Fibroblast of lung (primary cell): ENCODE results near the gene SRRM2.

Source experiments
- CTCF ChIP-seq, 2 donors: IDR thresholded peaks in 1 of 2; conservative IDR thresholded peaks in 1 of 2; 1 replicate in 1 of 2; 2 replicates in 1 of 2; pipeline ENCODE4 v1.5.1; 2011 to 2012; ENCODE audit warnings: low read length in 2 of 2, control low read depth in 1 of 2, inconsistent platforms in 1 of 2, low read depth in 1 of 2, mild to moderate bottlenecking in 1 of 2
- EZH2 ChIP-seq: IDR thresholded peaks from 2 replicates; pipeline ENCODE4 v1.5.1; 2012; ENCODE audit warnings: low read length, control low read depth, mild to moderate bottlenecking; ENCODE audit errors: missing control alignments

- no peak for TF ChIP-seq EZH2
- no peak for TF ChIP-seq CTCF (conservative IDR thresholded peaks at IDR 0.05 in 1 of 2, IDR thresholded peaks at IDR 0.05 in 1 of 2; ENCODE audit: low read depth in 1 of 2, low read length in 2 of 2)
These were observed 36.2 kb upstream of the SRRM2 start for GRCh38 chr16:2715966-2716885.
